BLaER1 treated with 17β-estradiol and CSF1 and Interleukin-3, amounts not matched to agents 10 nM and 100 nM (cell line): Measurements from ENCODE around the gene SYT13.

Source experiments
- H3K27ac ChIP-seq, 11 experiments: shearing (Covaris generic); formaldehyde crosslinking; 2 replicates each; pipeline ENCODE4 v1.8.1; 2022
- H3K27me3 ChIP-seq, 11 experiments: shearing (Covaris generic); formaldehyde crosslinking; 2 replicates each; pipeline ENCODE4 v1.8.1; 2022
- H3K36me3 ChIP-seq, 11 experiments: shearing (Covaris generic); formaldehyde crosslinking; 2 replicates each; pipeline ENCODE4 v1.8.1; 2022
- H3K4me1 ChIP-seq, 10 experiments: shearing (Covaris generic); formaldehyde crosslinking; 2 replicates each; pipeline ENCODE4 v1.8.1; 2022
- H3K4me2 ChIP-seq, 11 experiments: shearing (Covaris generic); formaldehyde crosslinking; 2 replicates each; pipeline ENCODE4 v1.8.1; 2022
- H3K4me3 ChIP-seq, 10 experiments: shearing (Covaris generic); formaldehyde crosslinking; 2 replicates each; pipeline ENCODE4 v1.8.1; 2022
- H3K9ac ChIP-seq, 11 experiments: shearing (Covaris generic); formaldehyde crosslinking; 2 replicates each; pipeline ENCODE4 v1.8.1; 2022
- H3K9me3 ChIP-seq, 11 experiments: shearing (Covaris generic); formaldehyde crosslinking; replicated peaks in 1 of 11; 2 replicates each; pipeline ENCODE4 v1.8.1; 2022
- H4K20me1 ChIP-seq, 11 experiments: shearing (Covaris generic); formaldehyde crosslinking; 2 replicates each; pipeline ENCODE4 v1.8.1; 2022
- Cebpa-rat ChIP-seq, 11 experiments: shearing (Covaris generic); IDR thresholded peaks; 2 replicates each; pipeline ENCODE4 v1.8.1; 2022

SYT13 gene

GRCh38 chr11:45316258-45316657, 30.1 kb upstream of the SYT13 start:
- H3K36me3 ChIP-seq = no peaks in the 10 kb centered on the region
- H3K27ac ChIP-seq = no peak overlapping the region
- H3K4me1 ChIP-seq = no peaks in the 10 kb centered on the region
- H4K20me1 ChIP-seq = no peaks in the 10 kb centered on the region
- no peak overlapping the region for H3K9ac ChIP-seq
- no peak overlapping the region for H3K4me2 ChIP-seq
- no peak overlapping the region for H3K4me3 ChIP-seq
- no peaks in the 10 kb centered on the region for H3K27me3 ChIP-seq
- no peaks in the 10 kb centered on the region for H3K9me3 ChIP-seq
- no peak for TF ChIP-seq Cebpa-rat (IDR thresholded peaks at IDR 0.05)

GRCh38 chr11:45314900-45315299, 28.8 kb upstream of the SYT13 start:
- Histone ChIP-seq H3K4me2 (no peak overlapping the region), H3K4me1 (no peaks in the 10 kb centered on the region), H3K27me3 (no peaks in the 10 kb centered on the region), H3K9ac (no peak overlapping the region), H4K20me1 (no peaks in the 10 kb centered on the region), H3K36me3 (no peaks in the 10 kb centered on the region), H3K27ac (no peak overlapping the region), H3K9me3 (no peaks in the 10 kb centered on the region), H3K4me3 (no peak overlapping the region)
- TF ChIP-seq Cebpa-rat (IDR thresholded peaks at IDR 0.05) = no peak

- H3K4me3 ChIP-seq = no peak overlapping the region
- TF ChIP-seq Cebpa-rat (IDR thresholded peaks at IDR 0.05) = no peak
- no peaks in the 10 kb centered on the region for H3K4me1 ChIP-seq
These were observed 27.2 kb upstream of the SYT13 start for GRCh38 chr11:45313171-45313865.

GRCh38 chr11:45305874-45306623, 19.9 kb upstream of the SYT13 start:
- H3K36me3 ChIP-seq = no peaks in the 10 kb centered on the region
- no peaks in the 10 kb centered on the region for H3K9me3 ChIP-seq
- no peaks in the 10 kb centered on the region for H3K27me3 ChIP-seq
- TF ChIP-seq Cebpa-rat (IDR thresholded peaks at IDR 0.05) = no peak
- H3K4me2 ChIP-seq = no peak overlapping the region
- H4K20me1 ChIP-seq = no peaks in the 10 kb centered on the region
- H3K4me3 ChIP-seq = no peak overlapping the region
- H3K9ac ChIP-seq = no peak overlapping the region
- H3K4me1 ChIP-seq = peaks cover 0 to 12% (median 8%) of the 10 kb centered on the region in 10 experiments; a peak in 13 of 20 replicates
- no peak overlapping the region for H3K27ac ChIP-seq

More at GRCh38 chr11:45313171-45313865, 27.2 kb upstream of the SYT13 start:
- no peaks in the 10 kb centered on the region for H3K36me3 ChIP-seq
- no peak overlapping the region for H3K9ac ChIP-seq
- H3K4me2 ChIP-seq = no peak overlapping the region
- no peak overlapping the region for H3K27ac ChIP-seq
- H4K20me1 ChIP-seq = no peaks in the 10 kb centered on the region
- H3K27me3 ChIP-seq = no peaks in the 10 kb centered on the region
- no peaks in the 10 kb centered on the region for H3K9me3 ChIP-seq

GRCh38 chr11:45304992-45305335, 18.8 kb upstream of the SYT13 start:
- TF ChIP-seq Cebpa-rat (IDR thresholded peaks at IDR 0.05) = no peak
- Histone ChIP-seq H3K36me3 (no peaks in the 10 kb centered on the region), H3K4me3 (no peak overlapping the region), H3K9ac (no peak overlapping the region), H3K4me2 (no peak overlapping the region), H3K4me1 (peaks cover 0 to 12% (median 8%) of the 10 kb centered on the region in 10 experiments; a peak in 13 of 20 replicates), H3K9me3 (no peaks in the 10 kb centered on the region), H3K27ac (no peak overlapping the region), H4K20me1 (no peaks in the 10 kb centered on the region), H3K27me3 (no peaks in the 10 kb centered on the region)

GRCh38 chr11:45304111-45304991, 18.2 kb upstream of the SYT13 start:
- Histone ChIP-seq H3K27me3 (no peaks in the 10 kb centered on the region), H3K9ac (no peak overlapping the region), H3K4me2 (no peak overlapping the region), H3K4me3 (no peak overlapping the region), H3K9me3 (no peaks in the 10 kb centered on the region), H3K4me1 (peaks cover 0 to 12% (median 8%) of the 10 kb centered on the region in 10 experiments; a peak in 13 of 20 replicates), H4K20me1 (no peaks in the 10 kb centered on the region), H3K27ac (no peak overlapping the region), H3K36me3 (no peaks in the 10 kb centered on the region)
- TF ChIP-seq Cebpa-rat (IDR thresholded peaks at IDR 0.05) = no peak

GRCh38 chr11:45303316-45303715, 17.2 kb upstream of the SYT13 start:
- Histone ChIP-seq H3K9me3 (no peaks in the 10 kb centered on the region), H3K27me3 (no peaks in the 10 kb centered on the region), H3K36me3 (no peaks in the 10 kb centered on the region), H4K20me1 (no peaks in the 10 kb centered on the region), H3K27ac (no peak overlapping the region), H3K4me2 (no peak overlapping the region), H3K4me3 (no peak overlapping the region), H3K4me1 (peaks cover 0 to 20% (median 12%) of the 10 kb centered on the region in 10 experiments; a peak in 13 of 20 replicates), H3K9ac (no peak overlapping the region)
- no peak for TF ChIP-seq Cebpa-rat (IDR thresholded peaks at IDR 0.05)

- no peak for TF ChIP-seq Cebpa-rat (IDR thresholded peaks at IDR 0.05)
- H3K4me2 ChIP-seq = peak overlapping the region in 8 of 11 experiments; percentile 19 to 70 (median 48); a peak in 12 of 22 replicates
- H3K4me3 ChIP-seq = no peak overlapping the region
- H3K36me3 ChIP-seq = no peaks in the 10 kb centered on the region
- no peaks in the 10 kb centered on the region for H4K20me1 ChIP-seq
- no peak overlapping the region for H3K9ac ChIP-seq
- H3K27me3 ChIP-seq = no peaks in the 10 kb centered on the region
- H3K27ac ChIP-seq = no peak overlapping the region
- H3K4me1 ChIP-seq = peaks cover 0 to 20% (median 12%) of the 10 kb centered on the region in 10 experiments; a peak in 13 of 20 replicates
- H3K9me3 ChIP-seq = no peaks in the 10 kb centered on the region
These were observed 15.6 kb upstream of the SYT13 start for GRCh38 chr11:45301537-45302246.
